ENCODE data around the gene LPP. TPM values are rescaled to one million over a fixed set of nuclear protein-coding genes. Genes with fewer than 3 reads are reported as not detected.

Gene LPP
- polyA plus RNA-seq, 1 donor (not counting 4 experiments of a cell fraction or from before 2014, with no cell fraction given): 16.0 TPM

- FAIRE-seq (no peak), DNase-seq (ENCODE audit: low read depth, low spot score) (no peak)
- H2AFZ ChIP-seq (ENCODE audit: control insufficient read depth, low read length): no peak overlapping the region
- no peaks in the 10 kb centered on the region for H3K36me3 ChIP-seq (ENCODE audit: control insufficient read depth in 2 of 2, extremely low read depth in 1 of 2, insufficient read depth in 2 of 2, low read length in 2 of 2)
- dilution Hi-C loops (cut with MboI; ENCODE audit: extremely low pct_ligation_motif_present, low sequenced_read_pairs): no loop called here
- TF ChIP-seq EZH2 (IDR thresholded peaks at IDR 0.05; ENCODE audit: low read length) (no peak), CTCF (optimal IDR thresholded peaks at IDR 0.05 in 1 of 3, IDR thresholded peaks at IDR 0.05 in 1 of 3, conservative IDR thresholded peaks at IDR 0.05 in 1 of 3; ENCODE audit: extremely low read depth in 1 of 3, insufficient read depth in 2 of 3, low read length in 3 of 3) (no peak)
- H3K9me3 ChIP-seq (ENCODE audit: control insufficient read depth, low read depth, low read length): no peaks in the 10 kb centered on the region
- H4K20me1 ChIP-seq (ENCODE audit: control insufficient read depth, extremely low read depth, insufficient read depth, low read length): no peaks in the 10 kb centered on the region
- no peaks in the 10 kb centered on the region for H3K9me1 ChIP-seq (ENCODE audit: control insufficient read depth, extremely low read depth, insufficient read depth, low read length)
- no peak overlapping the region for H3K4me2 ChIP-seq (ENCODE audit: control insufficient read depth, extremely low read depth, insufficient read depth, low read depth, low read length)
- H3K27ac ChIP-seq (ENCODE audit: control insufficient read depth, insufficient read depth, low read length): no peak overlapping the region
- H3K9ac ChIP-seq (ENCODE audit: control insufficient read depth, extremely low read depth, insufficient read depth, low read length): no peak overlapping the region
- H3K4me3 ChIP-seq (ENCODE audit: control insufficient read depth in 2 of 3, extremely low read depth in 1 of 3, insufficient read depth in 2 of 3, low read depth in 1 of 3, low read length in 3 of 3): no peak overlapping the region
- no peaks in the 10 kb centered on the region for H3K27me3 ChIP-seq (ENCODE audit: control insufficient read depth, extremely low read depth, insufficient read depth, low read length)
- H3K4me1 ChIP-seq (ENCODE audit: control insufficient read depth, extremely low read depth, insufficient read depth, low read length): peaks cover 4% of the 10 kb centered on the region
- no peaks in the 10 kb centered on the region for H3K79me2 ChIP-seq (ENCODE audit: control insufficient read depth, insufficient read depth, low read length)
These were observed 333.7 kb downstream of the LPP start for GRCh38 chr3:188487652-188488051.

GRCh38 chr3:188488801-188489200, 334.8 kb downstream of the LPP start:
- no peak overlapping the region for H3K4me2 ChIP-seq (ENCODE audit: control insufficient read depth, extremely low read depth, insufficient read depth, low read depth, low read length)
- no peak overlapping the region for H3K4me3 ChIP-seq (ENCODE audit: control insufficient read depth in 2 of 3, extremely low read depth in 1 of 3, insufficient read depth in 2 of 3, low read depth in 1 of 3, low read length in 3 of 3)
- no peaks in the 10 kb centered on the region for H3K9me3 ChIP-seq (ENCODE audit: control insufficient read depth, low read depth, low read length)
- H2AFZ ChIP-seq (ENCODE audit: control insufficient read depth, low read length): no peak overlapping the region
- no peaks in the 10 kb centered on the region for H3K79me2 ChIP-seq (ENCODE audit: control insufficient read depth, insufficient read depth, low read length)
- peaks cover 4% of the 10 kb centered on the region for H3K4me1 ChIP-seq (ENCODE audit: control insufficient read depth, extremely low read depth, insufficient read depth, low read length)
- TF ChIP-seq CTCF (optimal IDR thresholded peaks at IDR 0.05 in 1 of 3, IDR thresholded peaks at IDR 0.05 in 1 of 3, conservative IDR thresholded peaks at IDR 0.05 in 1 of 3; ENCODE audit: extremely low read depth in 1 of 3, insufficient read depth in 2 of 3, low read length in 3 of 3) (no peak), EZH2 (IDR thresholded peaks at IDR 0.05; ENCODE audit: low read length) (no peak)
- no peak overlapping the region for H3K27ac ChIP-seq (ENCODE audit: control insufficient read depth, insufficient read depth, low read length)
- H3K27me3 ChIP-seq (ENCODE audit: control insufficient read depth, extremely low read depth, insufficient read depth, low read length): no peaks in the 10 kb centered on the region
- dilution Hi-C loops (cut with MboI; ENCODE audit: extremely low pct_ligation_motif_present, low sequenced_read_pairs): no loop called here
- no peaks in the 10 kb centered on the region for H3K36me3 ChIP-seq (ENCODE audit: control insufficient read depth in 2 of 2, extremely low read depth in 1 of 2, insufficient read depth in 2 of 2, low read length in 2 of 2)
- FAIRE-seq (no peak), DNase-seq (ENCODE audit: low read depth, low spot score) (no peak)
- H4K20me1 ChIP-seq (ENCODE audit: control insufficient read depth, extremely low read depth, insufficient read depth, low read length): no peaks in the 10 kb centered on the region
- no peak overlapping the region for H3K9ac ChIP-seq (ENCODE audit: control insufficient read depth, extremely low read depth, insufficient read depth, low read length)
- no peaks in the 10 kb centered on the region for H3K9me1 ChIP-seq (ENCODE audit: control insufficient read depth, extremely low read depth, insufficient read depth, low read length)

All from keratinocyte (primary cell).